T-helper 1 cell treated with Interleukin-12 subunit alpha and Interleukin-12 subunit beta and Interleukin-4 antibody, amounts not matched to agents 30 ng/mL and 1 ng/mL, for 36 hours (primary cell): ENCODE measurements around the gene INHBE. TPM values are rescaled to one million over a fixed set of nuclear protein-coding genes. Genes with fewer than 3 reads are reported as not detected.
"Not testable (repeated sequence)": the region's sequence is repeated elsewhere in the genome, so short reads cannot be mapped to it uniquely, and the experiment has no call there.

Source experiments
- intact Hi-C: fragments of 100-400 bp; cut with micrococcal nuclease; formaldehyde crosslinking; loops from one replicate; pipeline ENCODE4 v1.15.1; 2024
- total RNA-seq: library from RNA; stranded (reverse); gene quantifications from 2 replicates; pipeline ENCODE4 v1.2.3, GENCODE V29; 2022

The INHBE gene
- total RNA-seq, 1 donor from 2014 or later = not detected

GRCh38 chr12:57490126-57490525 lies 35.0 kb downstream of the INHBE start:
- intact Hi-C loops = no loop called here

- intact Hi-C loops = no loop called here
Observed at GRCh38 chr12:57491393-57492280, 36.5 kb downstream of the INHBE start.

GRCh38 chr12:57495051-57495701 lies 40.1 kb downstream of the INHBE start:
- intact Hi-C loops = not testable (repeated sequence)

- intact Hi-C loops = no loop called here
Observed at GRCh38 chr12:57496822-57497221, 41.7 kb downstream of the INHBE start.

- intact Hi-C loops = no loop called here
Observed at GRCh38 chr12:57497223-57498131, 42.4 kb downstream of the INHBE start.

- intact Hi-C loops = no loop called here
Observed at GRCh38 chr12:57498132-57498502, 43.0 kb downstream of the INHBE start.

- intact Hi-C loops = no loop called here
Observed at GRCh38 chr12:57498571-57498970, 43.5 kb downstream of the INHBE start.

- intact Hi-C loops = no loop called here
Observed at GRCh38 chr12:57500213-57500612, 45.1 kb downstream of the INHBE start.

- intact Hi-C loops = not testable (repeated sequence)
Observed at GRCh38 chr12:57502311-57502969, 47.3 kb downstream of the INHBE start.

- intact Hi-C loops = not testable (repeated sequence)
Observed at GRCh38 chr12:57506541-57506940, 51.4 kb downstream of the INHBE start.

Other genes starting within 250 kb of the INHBE start
- gene NXPH4, start 238.5 kb upstream of the INHBE start, total RNA-seq = 0.37 and 0.56 TPM in 2 replicates
- 166 and 181 TPM in 2 replicates for gene SHMT2, start 225.6 kb upstream of the INHBE start, total RNA-seq
- gene STAC3, start 204.1 kb upstream of the INHBE start, total RNA-seq = 4.2 and 5.7 TPM in 2 replicates
- 67.4 and 68.3 TPM in 2 replicates for gene R3HDM2, start 24.3 kb upstream of the INHBE start, total RNA-seq
- gene INHBC, start 20.5 kb upstream of the INHBE start, total RNA-seq = not detected in 2 replicates
- 0.51 and 0.76 TPM in 2 replicates for gene GLI1, start 4.5 kb downstream of the INHBE start, total RNA-seq
- gene ARHGAP9, start 24.6 kb downstream of the INHBE start, total RNA-seq = 190 and 192 TPM in 2 replicates
- 224 TPM in 2 replicates for gene MARS1, start 32.8 kb downstream of the INHBE start, total RNA-seq
- 20.1 and 22.0 TPM in 2 replicates for gene DDIT3, start 65.2 kb downstream of the INHBE start, total RNA-seq
- gene MBD6, start 67.5 kb downstream of the INHBE start, total RNA-seq = 73.2 and 84.8 TPM in 2 replicates
- gene DCTN2, start 91.9 kb downstream of the INHBE start, total RNA-seq = 88.6 and 89.2 TPM in 2 replicates
- gene KIF5A, start 94.7 kb downstream of the INHBE start, total RNA-seq = 1.5 and 2.2 TPM in 2 replicates
- 24.8 and 26.3 TPM in 2 replicates for gene PIP4K2C, start 135.9 kb downstream of the INHBE start, total RNA-seq
- gene DTX3, start 149.5 kb downstream of the INHBE start, total RNA-seq = 25.7 and 27.5 TPM in 2 replicates
- gene ARHGEF25, start 156.1 kb downstream of the INHBE start, total RNA-seq = 0.34 and 0.51 TPM in 2 replicates
- gene B4GALNT1, start 177.9 kb downstream of the INHBE start, total RNA-seq = 4.3 and 4.5 TPM in 2 replicates
- gene OS9, start 238.8 kb downstream of the INHBE start, total RNA-seq = 161 and 162 TPM in 2 replicates